Activated CD4-positive, alpha-beta T cell treated with anti-CD3 and anti-CD28 coated beads for 1 hour (primary cell): ENCODE data around the gene FMN1.
"Not testable (repeated sequence)": the region's sequence is repeated elsewhere in the genome, so short reads cannot be mapped to it uniquely, and the experiment has no call there.

ENCODE experiments used
- DNase-seq: peaks from one replicate; pipeline ENCODE4 v3.0.0-alpha.2; 2020

FMN1 gene

DNA sequence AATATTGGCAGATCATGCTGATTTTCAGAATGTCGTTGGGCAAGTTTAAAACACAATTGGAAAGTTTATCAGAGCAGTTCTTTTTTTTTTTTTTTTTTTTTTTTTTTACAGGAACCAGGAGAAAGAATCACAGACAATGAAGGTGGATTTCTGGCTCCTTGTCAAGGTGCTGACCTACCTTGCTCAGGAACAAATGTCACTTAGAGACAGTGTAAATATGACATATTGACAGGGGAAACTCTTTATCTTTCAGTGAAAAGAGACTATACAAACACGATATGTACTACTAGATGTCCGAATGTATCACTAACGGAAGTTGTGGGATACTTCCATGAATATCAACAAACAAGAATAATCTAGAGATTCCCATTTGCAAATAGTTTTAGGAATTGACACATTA, 237.3 kb downstream of the FMN1 start:
- no peak for DNase-seq

DNA sequence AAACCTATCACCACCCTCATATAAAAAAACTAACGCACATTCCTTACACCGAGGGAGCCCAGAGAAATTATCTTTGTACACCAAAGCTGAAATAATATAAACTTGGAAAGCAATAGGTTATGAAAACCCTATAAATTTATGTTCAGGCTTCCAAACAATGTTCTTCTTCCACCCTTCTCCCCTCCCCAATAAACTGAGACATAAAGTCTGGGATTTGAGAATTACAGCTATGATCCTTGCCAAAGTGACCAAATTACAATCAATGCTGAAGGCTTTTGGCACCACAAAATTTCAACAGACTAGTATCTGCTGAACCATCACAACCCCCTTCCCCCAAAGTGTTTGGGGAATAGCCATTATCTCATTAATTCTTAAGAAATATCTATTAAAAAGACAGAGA, 237.8 kb downstream of the FMN1 start:
- DNase-seq, result no peak

DNA sequence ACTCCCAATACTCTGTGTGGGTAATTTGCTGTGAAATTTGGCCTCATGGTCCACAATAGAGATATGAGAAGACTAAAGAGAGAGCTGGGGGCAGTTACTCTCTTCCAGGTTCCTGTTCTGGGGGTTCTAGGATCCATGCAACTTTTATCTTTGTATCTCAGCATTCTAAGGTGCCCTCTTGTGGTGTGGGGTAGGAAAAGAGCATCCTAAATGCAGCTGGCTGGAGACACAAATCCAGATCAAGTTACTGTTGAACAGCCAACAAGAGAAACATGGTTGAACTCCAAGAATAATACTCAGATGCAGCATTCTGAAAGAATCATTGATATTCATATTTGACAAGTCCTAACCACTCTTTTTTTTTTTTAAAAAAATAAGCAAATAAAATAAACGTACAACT, 238.5 kb downstream of the FMN1 start:
- DNase-seq, result no peak

DNA sequence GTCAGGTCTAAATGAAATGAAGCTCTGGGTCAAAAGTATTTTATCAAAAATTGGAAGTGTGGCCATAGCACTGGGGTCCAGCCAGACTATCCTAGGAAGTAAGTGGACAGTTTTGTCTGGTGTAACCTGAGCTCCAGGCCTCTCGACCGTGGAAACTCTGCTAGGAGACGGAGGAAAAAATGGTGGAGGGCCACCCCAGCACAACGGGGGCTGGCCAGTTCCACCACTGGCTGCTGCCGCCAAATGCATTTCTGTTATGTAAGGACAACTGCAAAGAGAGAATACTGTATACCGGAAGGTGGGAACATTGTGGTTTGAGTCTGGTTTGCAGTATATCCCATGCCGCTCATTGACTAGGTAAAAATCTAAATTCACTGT, 241.0 kb downstream of the FMN1 start:
- DNase-seq, result no peak

DNA sequence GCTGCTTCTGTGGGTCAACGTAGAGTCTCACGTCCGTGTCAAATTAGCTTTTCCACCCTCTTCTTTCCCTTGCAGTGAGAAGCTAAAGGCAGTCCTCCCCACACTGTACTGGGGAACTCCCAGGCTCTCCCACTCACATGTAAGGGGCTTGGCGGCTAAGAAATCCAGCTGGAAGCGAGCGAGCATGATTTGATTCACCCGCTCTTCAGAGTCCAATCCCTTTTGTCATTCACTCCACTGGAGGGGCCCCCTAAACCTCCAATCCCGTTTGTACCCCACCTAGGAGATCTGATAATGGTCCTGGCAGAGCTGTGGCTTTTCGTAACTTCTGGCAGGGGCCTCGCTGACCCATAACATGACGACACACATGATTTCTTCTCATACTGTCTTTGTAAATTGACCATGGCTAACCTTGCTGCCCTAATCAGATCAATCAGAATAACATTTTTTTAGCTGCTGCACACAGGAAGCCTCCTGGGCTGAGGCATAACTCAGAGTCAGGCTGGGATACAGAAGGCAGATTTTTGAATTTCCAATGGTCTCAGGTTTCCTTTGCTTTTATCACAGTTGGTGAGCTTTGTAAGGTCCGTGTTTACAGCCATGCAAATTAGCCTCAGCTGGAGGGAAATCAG, 241.5 kb downstream of the FMN1 start:
- DNase-seq, result no peak

DNA sequence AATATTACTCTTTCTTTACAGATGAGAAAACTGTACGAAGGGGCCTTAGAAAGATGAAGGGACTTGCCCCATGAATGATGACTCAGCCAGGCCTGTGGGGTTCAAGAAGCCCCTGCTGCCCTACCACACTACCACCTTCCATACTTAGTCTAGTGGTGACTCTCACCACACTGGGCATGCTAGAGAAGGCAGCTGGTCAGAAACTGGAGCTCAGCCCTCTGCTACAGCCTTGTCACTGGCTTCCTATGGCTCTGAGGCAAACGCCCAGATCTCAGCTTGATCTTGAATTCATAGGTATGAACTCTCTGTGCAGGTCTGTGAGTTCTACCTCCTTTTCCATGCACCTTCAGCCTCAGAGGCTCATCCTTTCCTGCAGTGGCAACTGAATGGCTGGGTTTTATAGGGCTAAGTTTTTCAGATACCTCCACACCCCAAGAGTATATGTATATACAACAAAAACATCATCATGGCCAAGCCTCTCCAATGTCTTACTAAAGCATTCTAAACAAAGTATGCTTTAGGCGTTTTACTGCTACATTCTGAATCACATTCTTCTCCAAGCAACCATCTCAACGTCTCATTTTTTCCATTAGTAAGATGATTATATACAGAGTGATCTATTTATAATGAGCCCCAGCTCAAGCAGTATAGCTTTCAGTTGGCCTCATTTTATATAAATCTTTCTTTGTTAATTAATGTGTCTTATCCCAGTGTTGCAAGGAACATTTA, 242.6 kb downstream of the FMN1 start:
- DNase-seq, result no peak

DNA sequence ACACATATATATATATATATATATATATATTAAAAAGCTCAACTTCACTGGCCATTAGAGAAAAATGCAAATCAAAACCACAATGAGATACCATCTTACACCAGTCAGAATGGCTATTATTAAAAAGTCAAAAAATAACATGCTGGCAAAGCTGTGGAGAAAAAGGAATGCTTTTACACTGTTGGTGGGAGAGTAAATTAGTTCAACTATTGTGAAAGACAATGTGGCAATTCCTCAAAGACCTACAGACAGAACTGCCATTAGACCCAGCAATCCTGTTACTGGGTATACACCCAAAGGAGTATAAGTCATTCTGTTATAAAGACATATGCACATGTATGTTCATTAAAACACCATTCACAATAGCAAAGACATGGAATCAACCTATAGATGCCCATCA, 244.5 kb downstream of the FMN1 start:
- not testable (repeated sequence) for DNase-seq

DNA sequence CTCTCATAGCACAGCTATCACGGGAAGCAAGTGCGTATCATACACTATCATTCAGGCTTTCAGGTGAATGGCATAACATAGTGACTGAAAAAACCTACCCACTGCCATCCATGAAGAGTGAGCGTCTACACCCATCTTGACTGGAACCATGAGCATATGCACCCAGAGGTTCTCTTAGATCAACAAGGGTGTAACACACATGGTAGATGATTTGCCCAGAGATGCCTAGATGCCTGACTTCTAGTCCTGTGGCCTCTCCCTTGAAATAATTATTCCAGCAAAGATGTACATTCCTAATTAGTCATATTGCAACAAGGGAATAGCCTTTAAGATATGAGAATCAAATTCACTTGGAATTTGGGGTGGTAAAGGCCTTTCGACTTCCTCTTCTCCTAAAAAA, 248.3 kb downstream of the FMN1 start:
- no peak for DNase-seq

DNA sequence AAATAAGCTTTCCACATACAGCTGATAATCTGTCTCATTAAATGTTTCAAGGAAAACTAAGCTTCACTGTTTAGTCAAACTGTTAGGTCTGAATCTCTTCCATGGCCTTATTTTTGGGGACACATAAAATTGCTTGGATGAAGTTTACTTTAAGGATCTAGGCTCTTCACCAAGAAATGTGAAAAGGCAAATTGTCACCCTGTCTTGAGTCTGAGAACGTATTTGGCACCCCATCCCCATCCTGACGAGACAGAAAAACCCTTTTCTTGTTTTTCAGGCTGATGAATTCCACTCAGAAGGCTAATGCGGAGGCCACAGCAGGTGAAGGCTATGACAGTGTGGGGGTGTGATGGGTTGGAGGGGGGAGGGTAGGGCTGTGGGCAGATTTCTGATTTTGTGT, 250.1 kb downstream of the FMN1 start:
- DNase-seq, result no peak

DNA sequence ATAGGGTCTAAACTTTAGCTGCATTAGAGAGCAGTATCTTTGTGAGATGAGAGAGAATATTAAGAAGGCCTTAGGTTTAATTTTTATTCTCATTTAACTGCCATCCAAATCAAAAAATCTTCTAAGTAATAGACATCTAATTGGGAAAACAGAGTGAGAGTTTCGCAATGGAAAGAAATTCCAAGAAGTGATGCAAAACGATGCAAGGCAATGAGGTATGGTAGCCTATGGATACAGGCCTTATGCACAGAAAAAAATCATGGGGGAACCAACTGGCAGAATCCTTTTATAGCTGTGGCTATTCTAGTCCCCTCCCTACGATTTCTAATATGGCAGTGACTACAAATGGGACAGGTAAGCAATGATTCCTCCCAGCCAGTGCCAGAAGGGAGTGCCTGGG, 250.8 kb downstream of the FMN1 start:
- DNase-seq, result no peak

DNA sequence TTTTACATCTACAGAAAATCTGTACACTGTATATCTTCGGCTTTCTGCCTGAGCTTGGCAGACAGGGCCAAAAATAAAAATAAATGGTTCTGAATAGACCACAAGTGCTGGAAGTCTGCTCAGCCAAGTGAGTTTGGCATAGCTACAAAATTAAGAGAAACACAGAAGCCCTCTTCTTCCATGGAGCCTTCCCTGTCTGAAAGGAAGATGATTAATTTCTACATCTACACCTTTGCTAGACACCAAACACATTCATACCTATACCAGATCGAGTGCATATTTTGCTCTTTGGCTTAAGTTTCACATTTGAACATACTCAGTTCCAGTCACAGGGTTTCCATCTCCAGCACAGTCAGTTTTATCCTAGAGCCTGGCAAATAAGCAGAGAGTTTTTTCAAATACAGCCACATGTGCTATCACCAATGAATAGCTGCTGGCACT, 252.1 kb downstream of the FMN1 start:
- DNase-seq, result no peak

DNA sequence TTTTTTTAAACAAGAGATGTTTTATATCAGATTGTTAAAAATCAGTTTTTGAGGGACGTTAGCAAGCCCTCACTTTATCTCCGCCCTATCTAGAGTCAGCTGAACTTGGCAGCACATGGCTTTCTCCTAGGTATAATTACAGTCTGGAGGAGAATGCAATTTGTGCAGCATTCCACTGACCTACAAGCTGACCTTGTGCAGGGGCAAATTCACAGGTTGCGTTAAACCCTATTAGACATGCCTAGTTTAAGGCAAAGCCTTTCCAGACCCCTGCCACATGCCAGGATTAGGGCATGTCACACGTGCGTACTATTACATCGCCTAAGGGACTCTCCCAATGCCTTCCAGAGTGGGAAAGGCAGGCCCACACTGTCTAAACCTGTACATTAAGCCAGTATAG, 252.7 kb downstream of the FMN1 start:
- DNase-seq, result no peak

DNA sequence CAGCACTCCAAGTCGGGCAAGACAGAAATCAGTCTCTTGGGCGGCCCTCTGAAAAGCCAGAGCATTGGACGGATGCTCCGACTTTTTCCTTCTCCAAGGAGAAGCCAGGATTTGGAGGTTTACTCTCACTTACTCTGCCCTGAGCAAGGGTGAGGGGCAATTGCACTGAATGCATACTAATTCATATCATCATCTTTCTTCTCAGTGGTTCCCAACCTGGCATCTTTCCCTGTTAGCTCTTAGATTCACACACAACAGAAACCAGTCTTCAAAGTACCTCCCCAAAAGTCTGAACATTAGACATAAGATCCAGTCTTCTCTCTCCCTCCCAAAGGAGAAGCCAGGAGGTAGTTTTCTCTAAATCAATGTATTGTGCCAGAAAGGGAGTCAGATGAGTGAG, 257.5 kb downstream of the FMN1 start:
- no peak for DNase-seq

DNA sequence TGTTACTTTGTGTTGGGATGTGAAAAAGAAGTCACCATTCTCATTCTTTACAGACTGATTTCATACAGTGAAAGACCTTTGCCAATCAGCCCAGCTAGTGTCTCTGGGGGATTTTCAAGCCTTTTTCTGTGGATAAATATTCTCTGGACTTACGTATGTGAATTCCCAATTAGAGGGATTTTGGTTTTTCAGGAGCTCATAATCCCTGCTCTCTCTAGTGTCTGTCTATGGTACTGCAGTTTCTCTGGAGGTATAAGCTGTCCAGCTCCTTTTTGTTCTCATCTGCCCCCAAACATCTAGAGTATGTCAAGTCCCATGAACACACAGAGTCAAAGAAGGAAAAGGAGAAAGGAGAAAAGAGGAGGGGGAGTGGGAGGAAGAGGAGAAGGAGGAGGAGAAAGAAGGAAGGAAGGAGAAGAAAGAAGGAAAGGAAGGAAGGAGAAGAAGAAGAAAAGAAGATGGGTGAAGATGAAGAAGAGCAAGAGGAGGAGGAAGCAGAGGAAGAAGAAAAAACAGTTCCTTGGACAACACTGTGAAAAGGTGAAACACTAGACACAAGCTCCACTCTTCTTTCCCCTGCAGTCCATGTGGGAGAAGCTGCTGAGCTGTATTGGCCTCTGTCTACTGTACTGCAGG, 258.1 kb downstream of the FMN1 start:
- DNase-seq, result no peak

DNA sequence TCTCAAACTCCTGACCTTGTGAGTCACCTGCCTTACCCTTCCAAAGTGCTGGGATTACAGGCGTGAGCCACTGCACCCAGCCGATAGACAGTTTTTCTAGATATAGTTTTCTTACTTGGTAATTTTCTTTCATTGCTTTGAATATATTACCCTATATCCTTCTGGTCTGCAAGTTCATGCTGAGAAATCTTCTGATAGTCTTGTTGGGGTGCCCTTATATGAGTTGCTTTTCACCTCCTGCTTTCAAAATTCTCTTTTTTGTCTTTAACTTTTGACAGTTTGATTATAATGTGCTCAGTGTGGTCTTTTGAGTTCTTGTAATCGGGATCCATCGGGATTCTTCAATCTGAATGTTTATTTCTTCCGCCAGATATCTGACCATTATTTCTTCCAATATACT, 259.4 kb downstream of the FMN1 start:
- no peak for DNase-seq

DNA sequence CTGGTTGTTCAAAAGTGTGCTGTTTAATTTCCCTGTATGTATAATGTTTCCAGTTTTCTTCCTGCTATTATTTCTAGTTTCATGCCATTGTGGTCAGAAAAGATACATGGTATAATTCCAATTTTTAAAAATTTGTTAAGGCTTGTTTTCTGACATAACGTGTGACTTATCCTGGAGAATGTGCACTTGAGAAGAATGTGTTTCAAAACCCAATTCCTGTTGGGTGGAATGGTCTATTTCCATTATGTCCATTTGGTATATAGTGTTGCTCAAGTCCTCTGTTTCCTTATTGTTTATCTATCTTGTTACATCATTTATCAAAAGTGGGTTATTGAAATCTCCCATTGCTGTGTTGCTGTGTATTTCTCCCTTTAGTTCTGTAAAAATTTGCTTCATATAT, 261.3 kb downstream of the FMN1 start:
- no peak for DNase-seq

DNA sequence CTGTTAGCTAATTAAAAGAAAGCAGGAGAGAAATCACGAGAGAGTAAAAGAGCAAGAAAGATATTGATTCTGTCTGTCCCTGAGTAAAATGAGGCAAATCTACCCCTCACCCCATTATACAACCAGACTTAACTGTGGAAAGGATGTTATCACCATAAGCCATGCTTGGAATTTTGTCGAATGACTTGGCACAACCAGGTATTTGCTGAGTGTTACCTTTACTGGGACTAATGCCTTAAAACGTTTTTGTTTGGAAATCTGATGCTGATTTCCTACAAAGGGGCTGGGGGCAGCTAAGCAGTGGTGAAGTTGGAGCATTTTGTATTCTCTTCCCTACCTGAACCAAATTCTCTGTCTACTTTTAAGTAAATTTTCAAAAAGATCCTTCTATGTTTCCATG, 265.6 kb downstream of the FMN1 start:
- no peak for DNase-seq

DNA sequence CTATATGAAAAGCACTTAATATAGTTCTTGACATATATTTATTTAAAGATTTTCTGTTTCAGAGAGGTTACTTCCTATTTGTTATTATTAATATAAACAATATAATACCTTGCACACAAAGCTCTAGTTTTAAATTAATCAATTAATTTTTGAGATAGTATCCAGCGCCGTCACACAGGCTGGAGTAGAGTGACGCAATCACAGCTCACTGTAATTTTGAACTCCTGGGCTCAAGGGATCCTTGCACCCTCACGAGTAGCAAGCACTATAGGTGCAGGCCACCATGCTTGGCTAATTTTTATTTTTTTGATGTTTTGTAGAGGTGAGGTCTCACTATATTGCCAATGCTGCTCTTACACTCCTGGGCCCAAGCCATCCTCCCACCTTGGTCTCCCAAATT, 267.4 kb downstream of the FMN1 start:
- DNase-seq, result no peak

DNA sequence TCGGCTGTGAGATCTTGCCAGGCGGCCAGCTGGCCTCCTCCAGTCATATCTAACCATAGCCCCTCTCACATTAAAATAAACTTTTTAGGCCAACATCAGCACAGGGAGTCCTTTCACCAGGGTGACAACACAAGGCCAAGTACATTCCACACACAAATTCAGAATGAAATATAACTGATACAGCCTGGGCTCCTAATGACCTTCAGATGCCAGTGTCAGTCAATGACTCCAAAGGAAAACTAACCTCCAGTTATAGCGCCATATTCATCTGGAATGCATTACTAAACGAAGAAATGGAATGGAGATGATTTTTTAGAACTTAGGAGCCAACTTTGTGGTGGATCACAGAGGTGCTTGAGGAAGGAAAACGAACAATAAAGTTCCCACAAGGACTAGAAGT, 271.3 kb downstream of the FMN1 start:
- DNase-seq, result no peak

DNA sequence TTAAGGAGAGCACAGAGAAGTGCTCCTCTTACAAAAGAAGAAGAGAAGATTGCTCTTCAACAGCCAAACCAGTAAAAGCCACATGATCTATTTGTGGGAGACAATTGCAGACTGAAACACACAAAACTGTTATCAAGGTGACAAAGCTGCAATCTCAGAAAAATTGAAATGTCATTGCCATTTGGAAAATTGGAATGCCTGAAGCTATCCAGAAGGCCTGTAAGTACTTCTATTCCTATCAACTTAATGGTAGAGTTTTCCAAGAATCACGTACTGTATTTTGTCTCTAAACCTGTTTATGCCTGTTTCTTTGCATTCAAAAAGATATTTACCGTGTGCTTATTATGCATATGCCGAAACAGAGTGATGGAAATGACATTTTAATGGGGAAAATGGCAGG, 272.0 kb downstream of the FMN1 start:
- DNase-seq, result no peak

DNA sequence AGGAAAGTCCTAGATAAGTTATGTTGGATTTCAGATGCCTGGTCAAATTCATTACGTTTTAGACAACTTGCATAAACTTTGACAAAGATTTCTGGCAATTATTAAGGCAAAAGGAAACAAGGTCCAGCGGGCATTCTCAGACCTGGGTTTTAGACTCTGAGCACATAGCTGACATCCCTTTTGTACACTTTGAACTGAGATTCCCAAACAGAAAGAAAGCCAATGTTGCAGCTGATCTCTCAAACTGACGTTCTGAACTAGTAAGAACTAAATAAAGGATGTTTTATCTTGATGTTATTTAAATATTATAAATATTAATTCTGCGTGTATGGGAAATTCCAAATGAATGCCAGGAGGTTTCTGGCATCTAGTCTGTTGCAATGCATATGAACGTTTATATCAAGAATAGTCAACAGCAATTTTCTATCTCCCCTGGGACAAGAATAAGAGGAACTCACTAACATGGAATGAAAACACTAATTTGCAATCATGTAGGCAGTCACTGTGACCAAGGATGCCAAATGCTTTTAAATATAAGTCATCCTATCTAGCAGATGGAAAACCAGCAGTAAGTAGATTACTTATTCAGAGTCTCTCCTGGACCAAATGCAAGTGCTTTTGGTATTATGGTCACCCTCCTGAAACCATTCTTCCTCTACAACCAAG, 274.6 kb downstream of the FMN1 start:
- DNase-seq, result no peak

DNA sequence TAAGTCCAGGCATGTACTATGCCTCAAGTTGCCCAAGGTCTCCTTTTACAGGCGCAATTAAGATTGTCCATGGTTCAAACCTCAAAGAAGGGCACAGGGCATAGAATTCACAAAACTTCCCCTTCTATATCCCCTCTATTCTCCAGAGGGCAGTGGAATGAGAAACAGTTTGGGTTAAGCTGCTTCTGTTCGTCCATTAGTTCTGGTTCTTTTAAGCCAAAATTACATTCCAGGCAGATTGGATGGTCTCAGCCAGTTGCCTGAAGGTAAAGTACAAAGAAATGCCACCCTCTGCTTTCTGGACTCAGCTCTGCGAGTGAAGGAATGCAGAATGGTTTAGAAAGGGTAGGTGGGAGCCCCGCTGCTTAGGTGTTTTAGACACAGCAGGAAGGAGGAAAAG, 276.0 kb downstream of the FMN1 start:
- no peak for DNase-seq

DNA sequence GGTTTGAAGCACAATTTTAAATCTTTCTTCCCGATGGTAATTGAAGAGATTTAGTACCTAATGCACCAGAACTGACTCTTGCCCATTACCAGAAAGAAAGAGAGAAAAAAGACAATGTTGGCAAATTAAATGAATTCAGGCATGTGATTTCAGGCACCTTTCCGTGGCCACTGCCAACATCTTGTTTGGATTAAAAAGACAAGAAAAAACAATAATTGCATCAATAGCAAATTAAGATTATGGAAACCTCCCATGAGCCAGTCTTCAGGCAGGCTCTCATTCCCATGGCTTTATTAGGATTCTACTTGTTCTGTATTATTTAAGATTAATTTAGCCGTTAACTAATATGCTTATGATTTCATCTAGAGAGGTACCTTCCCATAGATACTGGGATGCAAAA, 283.7 kb downstream of the FMN1 start:
- DNase-seq, result no peak

DNA sequence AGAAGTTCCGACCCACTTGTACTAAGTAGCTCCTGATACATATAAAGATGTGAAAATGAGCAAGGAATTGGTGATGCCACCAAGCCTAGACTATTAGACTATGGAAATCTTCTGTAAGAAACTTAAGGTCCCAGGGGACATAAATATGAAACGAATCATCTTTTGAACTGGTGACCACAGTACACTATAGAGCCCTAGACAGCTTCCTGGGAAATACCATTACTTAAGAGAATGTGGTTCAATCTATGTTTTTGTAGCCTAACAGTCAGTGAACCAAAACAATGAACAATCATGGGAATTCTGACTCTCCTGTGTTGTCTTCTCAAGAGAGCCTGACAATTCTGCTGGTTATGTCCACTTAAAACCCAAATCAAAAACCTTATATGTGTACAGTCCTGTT, 285.1 kb downstream of the FMN1 start:
- no peak for DNase-seq
